NK-92 (cell line): ENCODE results near the gene ASXL1.

Source experiments
- DNase-seq: peaks from one replicate; lab custom pipeline; 2025; ENCODE audit not compliant: unreplicated experiment; lab: John Stamatoyannopoulos, UW

ASXL1 gene

GRCh38 chr20:32451682-32452461 lies 93.7 kb downstream of the ASXL1 start:
- no peak for DNase-seq

- no peak for DNase-seq
These were observed 94.8 kb downstream of the ASXL1 start for GRCh38 chr20:32452776-32453466.

- DNase-seq, result no peak
These were observed 95.5 kb downstream of the ASXL1 start for GRCh38 chr20:32453467-32454163.

GRCh38 chr20:32454164-32455145 lies 96.3 kb downstream of the ASXL1 start:
- no peak for DNase-seq

GRCh38 chr20:32455171-32455900 lies 97.2 kb downstream of the ASXL1 start:
- DNase-seq, result no peak

GRCh38 chr20:32455901-32456701 lies 98.0 kb downstream of the ASXL1 start:
- no peak for DNase-seq

GRCh38 chr20:32456869-32457478 lies 98.8 kb downstream of the ASXL1 start:
- DNase-seq, result no peak

- no peak for DNase-seq
These were observed 99.4 kb downstream of the ASXL1 start for GRCh38 chr20:32457479-32457986.

- no peak for DNase-seq
These were observed 100.1 kb downstream of the ASXL1 start for GRCh38 chr20:32458061-32458836.

GRCh38 chr20:32458837-32459220 lies 100.7 kb downstream of the ASXL1 start:
- no peak for DNase-seq

GRCh38 chr20:32460231-32460630 lies 102.1 kb downstream of the ASXL1 start:
- DNase-seq, result no peak

GRCh38 chr20:32460683-32461320 lies 102.7 kb downstream of the ASXL1 start:
- no peak for DNase-seq

- no peak for DNase-seq
These were observed 103.9 kb downstream of the ASXL1 start for GRCh38 chr20:32461836-32462600.

GRCh38 chr20:32462900-32463641 lies 104.9 kb downstream of the ASXL1 start:
- no peak for DNase-seq

- no peak for DNase-seq
These were observed 105.7 kb downstream of the ASXL1 start for GRCh38 chr20:32463642-32464400.
